Fibroblast of the conjunctiva (primary cell): ENCODE data around the gene CARNS1.
"Not testable (repeated sequence)": the region's sequence is repeated elsewhere in the genome, so short reads cannot be mapped to it uniquely, and the experiment has no call there.

Experiments
- DNase-seq: peaks from one replicate; pipeline ENCODE4 v3.0.0-alpha.2; 2010; ENCODE audit warnings: low read depth

Gene CARNS1

GRCh38 chr11:67396259-67396581, 19.3 kb upstream of the CARNS1 start:
- no peak for DNase-seq

- DNase-seq = no peak
These were observed 18.7 kb upstream of the CARNS1 start for GRCh38 chr11:67396587-67397389.

DNA sequence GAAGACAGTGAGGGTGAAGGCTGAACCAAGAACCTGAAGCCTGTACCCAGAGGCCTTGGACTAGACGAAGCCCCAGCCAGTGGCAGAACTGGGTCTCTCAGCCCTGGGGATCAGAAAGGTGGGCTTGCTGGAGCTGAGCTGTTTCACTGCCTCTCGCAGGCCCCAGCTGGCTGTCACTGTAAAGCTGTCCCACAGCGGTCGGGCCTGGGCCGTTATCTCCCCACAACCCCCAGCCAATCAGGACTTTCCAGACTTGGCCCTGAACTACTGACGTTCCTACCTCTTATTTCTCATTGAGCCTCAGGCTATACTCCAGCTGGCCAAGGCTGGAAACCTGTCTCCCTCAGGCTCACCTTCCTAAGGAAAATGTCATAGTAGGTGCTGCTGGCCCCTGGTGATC, 17.9 kb upstream of the CARNS1 start:
- no peak for DNase-seq

DNA sequence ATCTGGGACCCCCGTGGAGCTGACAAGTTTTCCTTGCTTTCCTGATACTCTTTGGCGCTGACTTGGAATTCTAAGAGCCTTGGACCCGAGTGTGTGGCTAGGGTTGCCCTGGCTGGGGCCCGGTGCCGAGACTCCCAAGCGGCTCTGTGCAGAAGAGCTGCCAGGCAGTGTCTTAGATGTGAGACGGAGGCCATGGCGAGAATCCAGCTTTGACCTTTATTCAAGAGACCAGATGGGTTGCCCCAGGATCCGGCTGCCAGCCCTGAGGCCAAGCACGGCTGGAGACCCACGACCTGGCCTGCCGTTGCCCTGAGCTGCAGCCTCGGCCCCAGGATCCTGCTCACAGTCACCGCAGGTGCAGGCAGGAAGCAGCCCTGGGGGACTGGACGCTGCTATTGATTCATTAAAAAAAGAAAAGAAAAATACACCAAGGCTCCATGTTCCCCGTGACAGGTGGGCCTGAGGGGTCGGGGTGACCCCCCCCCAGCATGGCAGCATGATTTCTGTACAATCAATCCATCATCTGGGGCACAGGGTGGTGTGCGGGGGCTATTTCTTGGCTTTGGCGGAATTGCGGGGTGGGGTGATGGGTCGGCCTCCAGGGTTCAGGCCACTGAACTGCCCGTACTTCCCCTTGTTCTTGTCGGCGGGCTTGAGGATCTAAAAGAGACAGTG, 17.4 kb upstream of the CARNS1 start:
- DNase-seq = no peak

DNA sequence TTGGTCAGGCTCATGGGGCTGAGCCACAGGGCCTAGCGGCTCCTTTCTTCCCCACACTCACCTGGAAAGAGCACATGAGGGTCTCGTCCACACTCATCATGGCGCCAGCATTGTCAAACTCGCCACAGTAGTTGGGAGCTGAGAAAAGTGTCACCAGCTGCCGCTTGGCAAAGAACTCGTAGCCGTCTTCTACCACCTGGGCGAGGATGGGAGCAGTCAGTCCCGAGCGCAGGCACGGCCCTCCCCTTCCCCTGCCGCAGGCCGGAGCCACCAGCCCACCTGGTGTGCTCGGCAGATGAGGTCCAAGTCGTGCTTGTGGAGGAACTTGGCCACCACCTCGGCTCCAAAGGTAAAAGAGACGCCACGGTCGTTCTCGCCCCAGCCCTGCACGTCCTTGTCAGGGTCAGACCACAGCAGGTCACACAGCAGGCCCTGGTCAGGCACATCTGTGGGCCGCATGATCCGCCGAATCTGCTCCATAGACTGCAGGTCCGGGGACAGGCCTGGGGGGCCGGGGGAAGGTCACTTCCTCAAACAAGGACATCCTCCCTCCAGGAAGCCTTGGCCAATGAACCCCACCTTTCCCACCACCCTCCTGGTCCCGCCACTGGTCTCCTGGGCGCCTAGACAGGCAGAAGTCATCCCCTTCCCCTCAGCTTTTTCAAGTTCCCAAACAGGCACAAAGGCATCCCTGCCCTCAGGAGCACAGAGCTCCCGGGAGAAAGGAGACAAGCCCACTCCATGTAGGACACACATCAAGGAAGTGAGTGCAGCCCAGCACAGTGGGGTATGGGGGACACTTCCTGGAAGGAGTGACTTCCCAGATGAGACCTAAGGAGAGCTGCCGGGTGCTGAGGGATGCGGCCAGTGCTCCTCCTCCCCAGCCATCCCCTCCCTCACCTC, 16.6 kb upstream of the CARNS1 start:
- DNase-seq = no peak

DNA sequence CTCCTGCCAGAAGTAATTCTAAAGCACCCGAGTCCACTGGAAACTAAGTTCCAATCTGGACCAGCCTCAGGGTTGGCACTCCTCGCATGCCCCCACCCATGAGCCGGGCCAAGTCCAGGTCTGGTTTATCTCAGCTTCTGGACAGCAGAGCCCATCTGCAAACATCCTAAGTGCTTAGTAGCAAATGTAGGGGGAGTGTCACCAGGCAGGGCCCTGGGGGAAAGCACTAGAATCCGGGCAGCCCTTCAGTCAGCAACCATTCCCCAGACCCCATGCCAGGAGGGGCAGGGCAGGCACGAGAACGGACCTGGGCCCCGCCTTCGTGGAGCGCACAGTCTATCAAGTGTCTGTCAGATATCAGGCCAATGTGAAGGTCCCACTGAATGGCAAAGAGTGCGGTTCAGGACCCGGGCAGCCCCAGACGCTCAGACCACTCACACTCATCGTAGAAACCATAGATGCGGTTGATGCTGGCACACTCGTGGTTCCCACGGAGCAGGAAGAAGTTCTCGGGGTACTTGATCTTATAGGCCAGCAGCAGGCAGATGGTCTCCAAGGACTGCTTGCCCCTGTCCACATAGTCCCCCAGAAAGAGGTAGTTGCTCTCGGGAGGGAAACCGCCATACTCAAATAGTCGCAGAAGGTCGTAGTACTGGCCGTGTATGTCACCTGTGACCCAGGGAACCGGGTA, 15.1 kb upstream of the CARNS1 start:
- DNase-seq = no peak

- DNase-seq = no peak
These were observed 14.5 kb upstream of the CARNS1 start for GRCh38 chr11:67400942-67401494.

DNA sequence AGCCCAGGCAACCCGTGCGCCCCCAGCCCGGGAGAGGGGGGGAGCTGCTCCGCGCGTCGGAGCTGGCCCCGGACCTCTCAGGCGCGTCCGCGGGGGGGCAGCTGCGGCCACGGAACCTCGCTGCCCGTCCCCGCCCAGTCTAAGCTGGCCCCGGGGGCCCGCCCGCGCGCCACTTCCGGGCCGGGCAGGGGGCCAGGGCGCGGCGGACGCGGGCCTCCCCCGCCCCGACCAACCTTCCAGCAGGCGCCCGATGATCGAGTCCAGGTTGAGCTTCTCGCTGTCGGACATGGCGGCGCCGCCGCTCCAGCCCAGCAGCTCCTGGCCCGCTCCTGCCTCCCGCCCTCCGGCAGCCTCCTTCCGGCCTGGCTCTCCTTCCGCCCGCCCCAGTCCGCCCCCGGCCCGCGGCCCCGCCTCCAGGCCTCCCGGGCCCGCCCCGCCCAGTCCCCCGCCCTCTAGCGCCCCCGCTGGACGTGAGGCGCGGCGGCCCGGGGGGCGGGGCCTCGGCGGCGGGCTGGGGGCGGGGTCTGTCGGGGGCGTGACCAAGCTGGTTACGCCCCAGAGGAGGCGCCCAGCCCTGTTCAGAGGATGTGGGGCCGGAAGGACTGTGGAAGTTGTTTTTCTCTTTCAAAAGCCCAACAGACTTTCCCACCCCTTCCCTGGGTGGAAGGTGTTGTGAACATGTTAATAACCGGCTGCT, 13.8 kb upstream of the CARNS1 start, which contains the start of gene PPP1CA:
PPP1CA (minus strand) TSS at position 364 of the 697 bp plus-strand sequence; CDS start at position 288, 76 bp downstream.
- peak; percentile 72 for DNase-seq

DNA sequence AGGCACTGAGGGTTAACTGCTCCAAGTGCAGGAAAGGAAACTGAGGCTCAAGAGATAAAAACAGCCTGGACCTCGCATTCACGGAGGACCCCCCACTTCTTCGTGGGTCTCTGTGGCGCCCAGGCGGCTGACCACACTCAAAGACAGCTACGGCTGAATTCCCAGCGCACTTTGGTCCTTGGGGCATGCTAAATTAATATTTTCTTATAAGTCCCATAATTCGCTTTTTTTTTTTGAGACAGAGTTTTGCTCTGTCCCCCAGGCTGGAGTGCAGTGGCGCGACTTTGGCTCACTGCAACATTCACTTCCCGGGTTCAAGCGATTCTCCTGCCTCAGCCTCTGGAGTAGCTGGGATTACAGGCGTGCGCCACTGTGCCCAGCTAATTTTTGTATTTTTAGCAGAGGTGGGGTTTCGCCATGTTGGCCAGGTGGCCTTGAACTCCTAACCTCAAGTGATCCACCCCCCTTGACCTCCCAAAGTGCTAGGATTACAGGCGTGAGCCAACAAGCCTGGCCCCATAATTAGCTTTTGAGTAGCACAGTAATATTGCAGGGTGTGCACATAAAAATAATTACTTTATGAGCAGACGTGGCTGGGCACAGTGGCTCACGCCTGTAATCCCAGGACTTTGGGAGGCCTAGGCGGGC, 13.2 kb upstream of the CARNS1 start:
- DNase-seq = not testable (repeated sequence)

- not testable (repeated sequence) for DNase-seq
These were observed 12.4 kb upstream of the CARNS1 start for GRCh38 chr11:67403085-67403484.

- no peak for DNase-seq
These were observed 10.8 kb upstream of the CARNS1 start for GRCh38 chr11:67404515-67405195.

- DNase-seq = no peak
These were observed 10.3 kb upstream of the CARNS1 start for GRCh38 chr11:67405196-67405567.

GRCh38 chr11:67405688-67406339, 9.7 kb upstream of the CARNS1 start:
- no peak for DNase-seq

GRCh38 chr11:67406420-67406968, 9.0 kb upstream of the CARNS1 start:
- DNase-seq = no peak

DNA sequence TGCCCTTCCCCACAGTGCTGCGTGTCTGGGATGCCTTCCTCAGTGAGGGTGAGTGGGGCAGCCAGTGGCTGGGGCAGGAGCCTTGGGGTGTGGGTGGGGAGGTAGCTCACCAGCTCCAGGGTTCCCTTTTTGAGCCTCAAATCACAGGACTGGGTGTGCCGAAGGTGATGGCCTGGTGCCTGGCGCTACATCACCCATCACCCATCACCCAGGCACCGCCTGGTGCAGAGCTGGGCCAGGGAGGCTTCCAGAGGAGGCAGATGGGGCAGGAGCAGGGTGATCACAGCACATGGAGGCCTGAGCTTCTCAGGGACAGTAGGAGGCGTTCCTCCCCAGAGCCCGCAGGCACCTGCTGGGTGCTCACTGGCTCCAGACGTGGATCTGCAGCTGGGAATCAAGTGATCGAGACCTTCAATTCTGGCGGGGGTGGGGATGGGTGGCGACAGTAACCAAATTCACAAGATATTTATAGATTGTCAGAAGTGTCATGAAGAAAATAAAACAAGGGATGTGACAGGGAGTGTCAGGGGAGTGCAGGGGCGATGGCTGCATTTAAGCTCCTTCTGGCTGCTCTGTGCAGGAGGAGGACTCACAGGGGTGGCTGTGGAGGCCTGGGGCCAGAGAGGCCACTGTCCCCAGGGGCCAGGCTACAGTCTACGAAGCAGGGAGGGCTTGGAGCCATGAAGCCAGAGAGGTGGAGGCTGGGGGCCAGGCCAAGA, 8.3 kb upstream of the CARNS1 start:
- no peak for DNase-seq

- no peak for DNase-seq
These were observed 7.8 kb upstream of the CARNS1 start for GRCh38 chr11:67407688-67408163.

DNA sequence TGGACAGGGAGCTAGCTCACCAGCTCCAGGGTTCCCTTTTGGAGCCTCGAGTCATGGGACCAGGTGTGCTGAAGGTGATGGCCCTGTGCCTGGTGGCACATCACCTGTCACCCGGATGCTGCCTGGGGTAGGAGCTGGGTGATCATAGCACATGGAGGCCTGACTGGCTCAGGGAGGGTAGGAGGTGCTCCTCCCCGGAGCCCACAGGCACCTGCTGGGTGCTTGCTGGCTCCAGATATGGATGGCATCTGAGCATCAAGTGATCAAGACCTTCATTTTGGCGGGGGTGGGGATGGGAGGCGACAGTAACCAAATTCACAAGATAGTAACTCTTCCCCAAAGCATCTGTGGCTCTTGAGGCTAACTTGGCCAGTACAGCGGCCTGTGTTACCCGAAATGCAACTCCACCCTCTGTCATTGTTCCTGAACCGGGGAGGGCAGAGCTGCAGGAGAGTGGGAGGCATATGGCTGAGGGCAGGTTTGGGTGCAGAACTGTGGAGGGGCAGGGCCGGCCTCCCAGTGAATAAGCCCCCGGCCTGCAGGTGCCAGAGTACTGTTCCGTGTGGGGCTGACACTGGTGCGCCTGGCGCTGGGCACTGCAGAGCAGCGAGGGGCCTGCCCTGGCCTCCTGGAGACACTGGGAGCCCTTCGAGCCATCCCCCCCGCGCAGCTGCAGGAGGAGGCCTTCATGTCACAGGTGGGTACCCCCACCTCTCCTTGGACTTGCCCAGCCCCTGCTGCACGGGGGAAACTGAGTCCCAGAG, 6.9 kb upstream of the CARNS1 start:
- DNase-seq = no peak

- no peak for DNase-seq
These were observed 6.2 kb upstream of the CARNS1 start for GRCh38 chr11:67409261-67409666.
